Small intestine (tissue), 7 donors: ENCODE results near the gene PPP1R37. TPM values are rescaled to one million over a fixed set of nuclear protein-coding genes. Genes with fewer than 3 reads are reported as not detected.

Source experiments
- DNase-seq, 2 donors: peaks; one replicate each; pipeline versions ENCODE4 v3.0.0 to v3.0.0-alpha.2; 2013
- FAIRE-seq: peaks from 2 replicates; lab custom pipeline; 2012; peaks lifted over from hg19 to GRCh38; lab: Jason Lieb, UNC
- H3K27ac ChIP-seq, 3 donors: one replicate each; pipeline ENCODE4 v1.5.1; 2013; ENCODE audit warnings: low read length in 2 of 3, mild to moderate bottlenecking in 2 of 3, control low read depth in 1 of 3, inconsistent platforms in 1 of 3, low read depth in 1 of 3, moderate library complexity in 1 of 3
- H3K27me3 ChIP-seq, 3 donors: one replicate each; pipeline ENCODE4 v1.6.1; 2013; ENCODE audit warnings: low read length in 3 of 3, inconsistent platforms in 1 of 3; ENCODE audit not compliant: control insufficient read depth in 3 of 3, insufficient read depth in 3 of 3
- H3K36me3 ChIP-seq, 3 donors: one replicate each; pipeline ENCODE4 v1.6.1; 2013; ENCODE audit warnings: low read length in 3 of 3, inconsistent platforms in 1 of 3, low read depth in 1 of 3, mild to moderate bottlenecking in 1 of 3, moderate library complexity in 1 of 3; ENCODE audit not compliant: control insufficient read depth in 3 of 3, insufficient read depth in 2 of 3
- H3K4me1 ChIP-seq, 3 donors: one replicate each; pipeline ENCODE4 v1.6.1; 2013; ENCODE audit warnings: low read length in 2 of 3, inconsistent platforms in 1 of 3, low read depth in 1 of 3, mild to moderate bottlenecking in 1 of 3, moderate library complexity in 1 of 3; ENCODE audit not compliant: control insufficient read depth in 3 of 3, insufficient read depth in 2 of 3
- H3K4me3 ChIP-seq, 3 donors: one replicate each; pipeline ENCODE4 v1.5.1; 2013; ENCODE audit warnings: low read length in 3 of 3, control low read depth in 1 of 3, inconsistent platforms in 1 of 3, low read depth in 1 of 3, mild to moderate bottlenecking in 1 of 3, moderate library complexity in 1 of 3
- H3K9me3 ChIP-seq, 2 donors: one replicate each; pipeline ENCODE4 v1.6.1; 2013; ENCODE audit warnings: low read depth in 1 of 2, low read length in 1 of 2; ENCODE audit not compliant: control insufficient read depth in 2 of 2, insufficient read depth in 1 of 2
- WGBS, 3 donors: extraction: QIAGEN DNeasy Blood & Tissue Kit; methylation state at CpG; one replicate each; pipeline ENCODE4 v1.1.7; 2013; 5-methylcytosine and 5-hydroxymethylcytosine counted together
- polyA plus RNA-seq, 4 donors: library from polyadenylated mRNA; stranded (reverse) in 3 of 4; unstranded in 1 of 4; fragments of 200-250 nt in 3 of 4; fragments of 120-200 nt in 1 of 4; gene quantifications; one replicate each; pipeline versions ENCODE4 v1.2.1 to v1.2.3, GENCODE V29; 2013
- donor health status: healthy with polysubstance abuse.
- donor health status: control.
- donor health status: control.
- donor health status: Bipolar disorder and iron deficiency.
- donor health status: healthy.

Gene PPP1R37
- polyA plus RNA-seq, 4 donors: 19.5 to 47.0 (median 31.6) TPM

DNA sequence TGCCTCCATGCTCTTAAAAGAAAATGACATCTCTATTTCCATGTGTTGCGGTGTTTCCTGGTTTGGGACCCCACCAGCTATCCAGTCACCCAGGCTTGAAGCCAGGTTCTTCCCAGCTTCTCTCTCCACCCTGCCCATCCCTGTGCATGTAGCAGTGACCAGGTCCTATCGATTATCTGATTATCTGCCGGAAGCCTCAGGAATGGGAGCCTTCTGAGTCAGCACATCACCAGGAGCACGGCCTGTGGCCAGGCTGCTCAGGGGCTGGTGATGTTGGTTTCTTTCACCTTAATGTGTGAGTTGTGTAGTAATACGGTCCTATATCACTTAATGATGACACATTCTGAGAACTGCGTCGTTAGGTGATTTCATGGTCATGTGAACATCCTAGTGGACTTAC is 33.7 kb downstream of the PPP1R37 start:
- Histone ChIP-seq H3K4me3 (no peak overlapping the region), H3K27me3 (no peaks in the 10 kb centered on the region), H3K36me3 (peaks cover 0 to 70% (median 0%) of the 10 kb centered on the region in 3 donors), H3K9me3 (no peaks in the 10 kb centered on the region), H3K4me1 (peaks cover 0 to 34% (median 0%) of the 10 kb centered on the region in 3 donors), H3K27ac (no peak overlapping the region)
- WGBS, 3 donors: 85 to 94% (median 93%) methylated on average over 7 of the region's 7 CpGs
- DNase-seq (no peak), FAIRE-seq (no peak)

DNA sequence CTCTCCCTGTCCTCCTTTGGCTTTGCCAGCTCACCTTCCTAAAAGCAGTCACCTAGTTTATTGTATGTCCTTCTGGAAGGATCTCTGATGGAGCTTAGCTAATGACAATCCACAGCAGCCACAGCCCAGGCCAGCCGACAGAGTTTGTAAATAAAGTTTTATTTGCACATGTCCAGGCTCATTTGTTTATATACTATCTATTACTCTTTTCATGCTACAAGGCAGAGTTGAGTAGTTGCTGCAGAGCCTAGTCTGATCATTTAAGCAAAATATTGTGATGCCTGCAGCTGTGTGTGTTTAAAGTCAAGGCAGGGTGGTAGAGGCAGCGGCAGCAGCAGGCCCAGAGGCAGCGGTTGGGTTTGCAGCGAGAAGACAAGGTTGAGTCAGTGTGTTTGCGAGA is 35.2 kb downstream of the PPP1R37 start:
- no peaks in the 10 kb centered on the region for H3K27me3 ChIP-seq
- DNase-seq: no peak
- no peaks in the 10 kb centered on the region for H3K9me3 ChIP-seq
- FAIRE-seq: no peak
- peaks cover 0 to 26% (median 0%) of the 10 kb centered on the region in 3 donors for H3K4me1 ChIP-seq
- H3K27ac ChIP-seq: no peak overlapping the region
- 93 to 96% (median 94%) methylated on average over 5 of the region's 5 CpGs for WGBS, 3 donors
- H3K4me3 ChIP-seq: no peak overlapping the region
- H3K36me3 ChIP-seq: peaks cover 0 to 70% (median 0%) of the 10 kb centered on the region in 3 donors

DNA sequence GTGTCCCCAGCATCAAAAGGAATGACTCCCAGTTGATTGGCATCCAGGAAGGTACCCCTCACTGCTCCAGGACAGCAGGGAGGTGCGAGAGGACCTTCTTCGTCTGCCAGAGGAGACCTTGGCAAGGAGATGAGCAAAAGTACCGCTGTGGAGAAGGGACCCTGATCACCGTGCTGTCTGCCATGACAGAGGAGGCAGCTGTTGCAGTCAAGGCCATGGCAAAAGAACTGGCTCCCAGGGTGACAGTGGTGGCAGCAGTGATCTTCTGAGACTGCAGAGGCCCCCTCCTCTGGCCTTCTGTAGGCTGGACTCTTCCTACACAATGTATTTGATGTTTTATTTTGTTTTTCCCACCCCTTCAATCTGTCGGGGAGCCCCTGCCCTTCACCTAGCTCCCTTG is 35.8 kb downstream of the PPP1R37 start:
- Histone ChIP-seq H3K27me3 (no peaks in the 10 kb centered on the region), H3K4me1 (peaks cover 0 to 19% (median 0%) of the 10 kb centered on the region in 3 donors), H3K9me3 (no peaks in the 10 kb centered on the region), H3K36me3 (peaks cover 0 to 70% (median 0%) of the 10 kb centered on the region in 3 donors), H3K27ac (no peak overlapping the region), H3K4me3 (no peak overlapping the region)
- FAIRE-seq: no peak
- no peak for DNase-seq
- 91 to 96% (median 93%) methylated on average over 5 of the region's 5 CpGs for WGBS, 3 donors

DNA sequence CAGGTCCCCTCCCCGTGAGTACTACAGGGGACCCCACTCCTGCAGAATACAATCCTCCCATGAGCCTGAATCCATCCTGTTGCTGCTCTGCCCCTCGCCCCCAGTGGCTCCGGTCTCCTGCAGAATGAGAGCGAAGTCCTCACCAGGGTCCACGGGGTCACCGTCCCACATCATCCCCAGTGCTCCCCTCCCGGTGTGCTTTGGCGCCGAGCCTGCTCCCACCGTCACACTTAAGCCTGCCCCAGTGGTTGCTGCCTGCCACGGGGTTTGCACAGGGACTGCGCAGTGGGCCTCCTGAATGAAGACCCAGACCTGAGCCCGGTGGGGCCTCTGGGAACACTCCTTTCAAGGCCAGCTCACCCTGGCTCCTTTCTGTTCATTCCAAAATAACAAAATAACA is 37.3 kb downstream of the PPP1R37 start:
- FAIRE-seq: no peak

DNA sequence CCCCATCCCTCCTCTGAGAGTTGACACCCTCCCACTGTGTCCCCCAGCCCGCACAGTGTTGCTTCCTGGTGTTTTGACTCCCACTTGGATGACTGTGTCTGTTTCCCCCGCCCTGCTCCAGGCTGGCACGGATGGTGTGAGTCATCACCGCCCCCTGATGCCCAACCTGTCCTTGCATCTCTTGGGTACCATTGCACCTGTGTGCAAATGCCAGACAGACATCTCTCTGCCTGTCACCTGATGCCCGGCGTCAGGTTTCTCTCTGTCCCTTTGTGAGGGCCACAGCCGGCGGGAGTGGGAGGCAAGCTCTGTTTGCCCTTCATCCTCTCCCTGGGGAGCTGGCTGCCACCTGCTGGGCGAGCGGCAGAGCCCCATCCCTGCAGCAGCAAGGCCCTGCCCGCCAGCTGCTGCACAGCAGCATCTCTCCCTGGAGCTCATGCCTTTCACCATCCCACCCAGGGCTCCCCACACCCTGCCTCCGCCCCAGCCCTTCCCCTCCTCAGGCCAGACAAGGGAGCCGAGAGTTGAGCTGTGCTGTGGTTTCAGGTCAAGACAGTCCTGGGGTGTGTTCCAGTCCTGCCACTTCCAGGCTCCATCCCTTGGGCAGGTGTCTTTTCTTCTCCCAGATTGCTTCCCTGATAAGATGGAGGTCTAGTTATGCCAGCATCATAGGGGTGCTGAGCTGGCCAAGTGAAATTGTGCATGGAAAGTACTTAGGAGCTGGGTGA is 38.1 kb downstream of the PPP1R37 start:
- H3K4me3 ChIP-seq: no peak overlapping the region
- H3K36me3 ChIP-seq: peaks cover 0 to 69% (median 0%) of the 10 kb centered on the region in 3 donors
- H3K4me1 ChIP-seq: peaks cover 0 to 9% (median 0%) of the 10 kb centered on the region in 3 donors
- no peaks in the 10 kb centered on the region for H3K9me3 ChIP-seq
- H3K27me3 ChIP-seq: no peaks in the 10 kb centered on the region
- WGBS, 3 donors: 43 to 56% (median 50%) methylated on average over 11 to 13 of the region's 13 CpGs
- FAIRE-seq: no peak
- no peak overlapping the region for H3K27ac ChIP-seq
- peak in 1 of 2 donors; percentile 62 for DNase-seq

More for the DNA sequence above, 37.3 kb downstream of the PPP1R37 start:
- Histone ChIP-seq H3K36me3 (peaks cover 0 to 72% (median 0%) of the 10 kb centered on the region in 3 donors), H3K27ac (no peak overlapping the region), H3K4me3 (no peak overlapping the region), H3K4me1 (peaks cover 0 to 14% (median 0%) of the 10 kb centered on the region in 3 donors), H3K9me3 (no peaks in the 10 kb centered on the region), H3K27me3 (no peaks in the 10 kb centered on the region)
- WGBS, 3 donors: 45 to 72% (median 56%) methylated on average over 13 of the region's 13 CpGs
- DNase-seq: no peak

DNA sequence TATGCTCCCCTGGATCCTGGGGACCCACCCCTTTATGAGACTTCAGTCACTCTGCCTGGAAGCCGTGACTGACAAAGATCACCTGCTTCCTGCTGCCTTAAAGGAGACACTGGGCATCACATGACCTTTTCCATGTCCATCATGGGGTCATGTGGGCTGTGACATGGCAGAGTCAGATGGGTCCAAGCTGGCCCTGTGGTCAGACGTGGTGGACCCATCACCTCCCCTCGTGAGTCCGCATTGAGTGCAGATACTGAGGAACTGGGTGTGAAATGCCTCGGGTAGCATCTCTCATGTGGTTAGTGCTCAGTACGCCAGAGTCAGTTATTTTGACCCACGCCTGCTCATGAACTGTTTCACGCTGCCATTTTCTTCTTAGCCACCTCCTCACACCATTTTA is 40.7 kb downstream of the PPP1R37 start:
- Histone ChIP-seq H3K4me1 (peaks cover 0 to 14% (median 0%) of the 10 kb centered on the region in 3 donors), H3K27me3 (no peaks in the 10 kb centered on the region), H3K36me3 (peaks cover 0 to 68% (median 0%) of the 10 kb centered on the region in 3 donors), H3K9me3 (no peaks in the 10 kb centered on the region), H3K4me3 (no peak overlapping the region), H3K27ac (no peak overlapping the region)
- no peak for FAIRE-seq
- DNase-seq: no peak
- WGBS, 3 donors: 79 to 93% (median 90%) methylated on average over 8 of the region's 8 CpGs

DNA sequence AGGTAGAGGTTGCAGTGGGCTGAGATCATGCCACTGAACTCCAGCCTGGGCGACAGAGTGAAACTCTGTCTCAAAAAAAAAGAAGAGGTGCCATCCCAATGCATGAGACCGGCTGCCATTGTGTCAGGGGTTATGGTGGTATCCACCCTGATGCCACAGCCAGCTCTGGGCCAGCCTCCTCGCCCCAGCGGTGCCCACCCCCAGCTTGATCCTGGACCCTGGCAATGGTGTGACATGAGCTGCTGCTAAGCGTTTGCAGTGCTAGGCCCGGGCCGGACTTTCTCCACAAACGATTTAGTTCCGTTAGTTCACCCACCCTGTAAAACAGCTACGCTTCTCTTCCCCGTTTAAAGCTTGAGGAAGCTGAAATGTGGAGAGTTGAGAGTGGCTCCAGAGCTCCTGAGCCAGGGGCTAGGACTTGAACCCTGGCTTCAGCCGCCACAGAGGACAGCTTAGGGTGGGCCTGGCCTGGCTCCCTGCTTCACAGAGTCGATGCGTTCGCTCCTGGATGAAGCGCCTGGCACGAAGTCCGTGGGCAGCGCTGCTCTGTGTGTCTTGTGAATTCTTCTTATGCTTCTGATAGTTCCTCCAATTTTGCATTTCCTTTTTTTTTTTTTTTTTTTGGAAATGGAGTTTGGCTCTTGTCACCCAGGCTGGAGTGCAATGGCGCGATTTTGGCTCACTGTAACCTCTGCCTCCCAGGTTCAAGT is 42.4 kb downstream of the PPP1R37 start:
- Histone ChIP-seq H3K4me1 (peaks cover 0 to 10% (median 0%) of the 10 kb centered on the region in 3 donors), H3K9me3 (no peaks in the 10 kb centered on the region), H3K4me3 (no peak overlapping the region), H3K27ac (no peak overlapping the region), H3K27me3 (no peaks in the 10 kb centered on the region), H3K36me3 (peaks cover 0 to 67% (median 0%) of the 10 kb centered on the region in 3 donors)
- no peak for FAIRE-seq
- DNase-seq: no peak
- 94 to 98% (median 96%) methylated on average over 21 of the region's 21 CpGs for WGBS, 3 donors

DNA sequence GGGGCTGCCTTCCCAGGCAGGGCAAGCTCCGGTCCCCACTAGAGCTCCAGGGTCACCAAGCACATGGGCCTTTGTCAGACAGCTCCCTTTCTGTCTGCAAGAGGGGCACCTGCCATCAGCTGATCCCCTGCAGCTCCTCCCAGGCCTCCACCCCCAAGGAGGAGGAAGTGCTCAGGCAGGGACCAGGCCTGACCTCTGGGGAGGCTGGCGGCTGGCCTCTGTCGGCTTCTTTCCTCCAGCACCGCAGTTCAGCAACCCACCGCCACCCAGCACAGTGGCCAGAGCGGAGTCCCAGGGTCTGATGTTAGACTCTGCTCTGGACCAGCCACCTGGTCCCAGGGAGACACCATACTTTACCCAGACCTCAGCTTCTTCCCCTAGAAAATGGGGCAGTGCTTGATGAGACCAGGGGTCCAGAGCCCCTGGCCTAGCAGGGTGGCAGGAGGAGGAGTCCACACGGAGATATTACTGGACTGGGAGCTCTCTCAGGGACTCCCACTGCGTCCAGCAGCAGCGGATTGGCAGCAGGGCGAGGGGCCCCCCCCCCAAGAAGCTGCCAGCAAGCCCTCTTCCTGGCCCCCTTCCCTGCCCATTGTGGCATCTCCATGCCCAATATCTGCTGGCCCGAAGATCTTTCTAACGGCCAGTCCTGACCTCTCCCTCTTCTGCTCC is 43.7 kb downstream of the PPP1R37 start:
- 78 to 95% (median 87%) methylated on average over 12 of the region's 12 CpGs for WGBS, 3 donors
- no peaks in the 10 kb centered on the region for H3K9me3 ChIP-seq
- DNase-seq (no peak), FAIRE-seq (no peak)
- no peaks in the 10 kb centered on the region for H3K27me3 ChIP-seq
- H3K27ac ChIP-seq: peak overlapping the region in 1 of 3 donors; percentile 63
- peaks cover 0 to 7% (median 0%) of the 10 kb centered on the region in 3 donors for H3K4me1 ChIP-seq
- no peak overlapping the region for H3K4me3 ChIP-seq
- peaks cover 0 to 71% (median 2%) of the 10 kb centered on the region in 3 donors for H3K36me3 ChIP-seq
